Neural cell (in vitro differentiated cells): ENCODE measurements around the gene SOCS7. TPM values are rescaled to one million over a fixed set of nuclear protein-coding genes. Genes with fewer than 3 reads are reported as not detected.

Experiments used
- H2AFZ ChIP-seq: fragments of 200-600, 300-800 bp; sonication (generic), shearing (Covaris generic); 2 replicates; pipeline ENCODE4 v1.6.0; 2014; ENCODE audit warnings: low read depth, mild to moderate bottlenecking, antibody characterized with exemption, low read length, moderate library complexity
- H3F3A ChIP-seq: fragments of 200-600 bp; shearing (Covaris generic); 2 replicates; pipeline ENCODE4 v1.6.1; 2016; ENCODE audit warnings: mild to moderate bottlenecking, moderate library complexity, mixed read lengths, antibody characterized with exemption, low read length; ENCODE audit not compliant: insufficient read depth, poor library complexity, severe bottlenecking
- H3K27ac ChIP-seq: fragments of 200-600, 300-800 bp; sonication (generic), shearing (Covaris generic); 2 replicates; pipeline ENCODE4 v1.5.1; 2014; ENCODE audit warnings: mild to moderate bottlenecking, low read length, moderate library complexity
- H3K27me3 ChIP-seq: fragments of 300-800, 200-600 bp; sonication (generic), shearing (Covaris generic); 2 replicates; pipeline ENCODE4 v1.6.0; 2014; ENCODE audit warnings: mild to moderate bottlenecking, low read depth, low read length, moderate library complexity; ENCODE audit not compliant: insufficient read depth
- H3K36me3 ChIP-seq: fragments of 300-800, 200-600 bp; sonication (generic), shearing (Covaris generic); 2 replicates; pipeline ENCODE4 v1.5.1; 2014; ENCODE audit warnings: mild to moderate bottlenecking, antibody characterized with exemption, low read length, moderate library complexity; ENCODE audit not compliant: insufficient read depth
- H3K4me2 ChIP-seq: fragments of 300-800, 200-600 bp; sonication (generic), shearing (Covaris generic); 2 replicates; pipeline ENCODE4 v1.6.0; 2014; ENCODE audit warnings: mild to moderate bottlenecking, low read length
- H3K4me3 ChIP-seq: fragments of 300-800, 200-600 bp; sonication (generic), shearing (Covaris generic); 2 replicates; pipeline ENCODE4 v1.5.1; 2014; ENCODE audit warnings: mild to moderate bottlenecking, low read length, moderate library complexity
- H3K79me2 ChIP-seq: fragments of 200-600 bp; shearing (Covaris generic); replicated peaks from 2 replicates; pipeline ENCODE4 v1.6.0; 2014; ENCODE audit warnings: mild to moderate bottlenecking, low read length, moderate library complexity; ENCODE audit not compliant: insufficient read depth
- H3K9ac ChIP-seq: fragments of 300-800, 200-600 bp; sonication (generic), shearing (Covaris generic); 2 replicates; pipeline ENCODE4 v1.6.1; 2016; ENCODE audit warnings: mild to moderate bottlenecking, low read length, mixed read lengths
- H3K9me2 ChIP-seq: fragments of 200-600 bp; shearing (Covaris generic); 2 replicates; pipeline ENCODE4 v1.6.1; 2016; ENCODE audit warnings: mild to moderate bottlenecking, low read length, mixed read lengths; ENCODE audit not compliant: insufficient read depth
- H3K9me3 ChIP-seq: fragments of 200-600, 300-800 bp; sonication (generic), shearing (Covaris generic); 2 replicates; pipeline ENCODE4 v1.6.1; 2016; ENCODE audit warnings: mild to moderate bottlenecking, mixed run types, low read length, moderate library complexity, mixed read lengths
- H4K20me1 ChIP-seq: fragments of 200-600 bp; shearing (Covaris generic); 2 replicates; pipeline ENCODE4 v1.6.1; 2016; ENCODE audit warnings: mild to moderate bottlenecking, mixed run types; ENCODE audit not compliant: insufficient read depth
- CTCF ChIP-seq: fragments of 450-650 bp; IDR thresholded peaks from 2 replicates; pipeline ENCODE4 v1.5.1; 2014; ENCODE audit warnings: antibody characterized with exemption, mild to moderate bottlenecking, moderate library complexity; ENCODE audit not compliant: poor library complexity, severe bottlenecking
- EP300 ChIP-seq: fragments of 450-650 bp; conservative IDR thresholded peaks from 2 replicates; pipeline ENCODE4 v1.6.1; 2014; ENCODE audit warnings: antibody characterized with exemption, mild to moderate bottlenecking, moderate library complexity; ENCODE audit not compliant: poor library complexity, severe bottlenecking
- EZH2 ChIP-seq: fragments of 200-600, 300-800 bp; shearing (Covaris generic), sonication (generic); IDR thresholded peaks from 2 replicates; pipeline ENCODE4 v1.6.1; 2014; ENCODE audit warnings: antibody characterized with exemption, low read length, borderline replicate concordance, mild to moderate bottlenecking; ENCODE audit not compliant: insufficient read depth, poor library complexity, severe bottlenecking
- POLR2AphosphoS5 ChIP-seq: IDR thresholded peaks from 2 replicates; pipeline ENCODE4 v1.6.1; 2012
- RAD21 ChIP-seq: fragments of 450-650 bp; conservative IDR thresholded peaks from 2 replicates; pipeline ENCODE4 v1.6.1; 2014; ENCODE audit warnings: antibody characterized with exemption, mild to moderate bottlenecking, moderate library complexity
- REST ChIP-seq: IDR thresholded peaks from 2 replicates; pipeline ENCODE4 v1.6.1; 2012; ENCODE audit warnings: borderline replicate concordance
- SMC3 ChIP-seq: fragments of 450-650 bp; conservative IDR thresholded peaks from 2 replicates; pipeline ENCODE4 v1.6.1; 2014; ENCODE audit warnings: antibody characterized with exemption, mild to moderate bottlenecking, moderate library complexity; ENCODE audit not compliant: poor library complexity
- TAF1 ChIP-seq: IDR thresholded peaks from 2 replicates; pipeline ENCODE4 v1.6.1; 2012; ENCODE audit warnings: low read depth
- polyA plus RNA-seq: library from polyadenylated mRNA; depleted of rRNA; stranded (reverse); fragments of >200 nt; gene quantifications from 2 replicates; pipeline ENCODE4 v1.2.3, GENCODE V29; 2014

Gene SOCS7
- polyA plus RNA-seq, 1 donor from 2014 or later, result 23.7 TPM

GRCh38 chr17:38416840-38417209, 65.2 kb downstream of the SOCS7 start:
- TF ChIP-seq REST (no peak), EP300 (no peak), POLR2AphosphoS5 (no peak), TAF1 (no peak), EZH2 (no peak), CTCF (no peak), RAD21 (no peak), SMC3 (no peak)
- Histone ChIP-seq H3K9me2 (no peaks in the 10 kb centered on the region), H3K9me3 (no peaks in the 10 kb centered on the region), H3K4me2 (no peak overlapping the region), H3K79me2 (no peaks in the 10 kb centered on the region), H4K20me1 (no peaks in the 10 kb centered on the region), H3K9ac (no peak overlapping the region), H3F3A (no peaks in the 10 kb centered on the region), H3K27me3 (no peaks in the 10 kb centered on the region), H3K36me3 (no peaks in the 10 kb centered on the region), H3K27ac (no peak overlapping the region), H2AFZ (no peak overlapping the region), H3K4me3 (no peak overlapping the region)

GRCh38 chr17:38417210-38417951, 65.7 kb downstream of the SOCS7 start:
- H3K36me3 ChIP-seq, result no peaks in the 10 kb centered on the region
- H3K9me3 ChIP-seq, result no peaks in the 10 kb centered on the region
- no peak overlapping the region for H3K4me2 ChIP-seq
- no peak for TF ChIP-seq CTCF
- no peak for TF ChIP-seq RAD21
- no peak for TF ChIP-seq EP300
- TF ChIP-seq SMC3, result no peak
- no peak for TF ChIP-seq POLR2AphosphoS5
- no peak for TF ChIP-seq TAF1
- H2AFZ ChIP-seq, result no peak overlapping the region
- no peaks in the 10 kb centered on the region for H3K79me2 ChIP-seq
- no peak overlapping the region for H3K27ac ChIP-seq
- H3K27me3 ChIP-seq, result no peaks in the 10 kb centered on the region
- no peaks in the 10 kb centered on the region for H3F3A ChIP-seq
- no peak overlapping the region for H3K9ac ChIP-seq
- H4K20me1 ChIP-seq, result no peaks in the 10 kb centered on the region
- no peak overlapping the region for H3K4me3 ChIP-seq
- H3K9me2 ChIP-seq, result no peaks in the 10 kb centered on the region
